OCI-LY7 (cell line): Measurements from ENCODE around the gene PAOX. TPM values are rescaled to one million over a fixed set of nuclear protein-coding genes. Genes with fewer than 3 reads are reported as not detected.

Source experiments
- BruUV-seq: library from RNA; stranded (reverse); fragments of 400-500 nt; replicated peaks from 2 replicates; lab custom pipeline; 2021; lab: Mats Ljungman, UMichigan
- CTCF ChIA-PET: fragments of 300-600 bp; sonication (Branson Sonifier 250); formaldehyde crosslinking; loops from one replicate; lab custom pipeline; 2022; ENCODE audit warnings: antibody characterized with exemption; ENCODE audit not compliant: unreplicated experiment; lab: Charles Lee
- POLR2A ChIA-PET: fragments of 300-600 bp; sonication (Branson Sonifier 250); formaldehyde crosslinking; loops from one replicate; lab custom pipeline; 2022; ENCODE audit warnings: antibody characterized with exemption; lab: Charles Lee
- DNase-seq: peaks from one replicate; pipeline ENCODE4 v3.0.0-alpha.2; 2015; ENCODE audit warnings: low spot score
- H2AFZ ChIP-seq: fragments of 200-600 bp; sonication (generic), shearing (Covaris generic); 2 replicates; pipeline ENCODE4 v1.6.1; 2014; ENCODE audit warnings: mild to moderate bottlenecking, antibody characterized with exemption, low read length, moderate library complexity
- H3K27ac ChIP-seq: fragments of 200-600 bp; sonication (generic); 2 replicates; pipeline ENCODE4 v1.5.1; 2014; ENCODE audit warnings: mixed run types, low read depth, mild to moderate bottlenecking, moderate library complexity, low read length, inconsistent platforms; ENCODE audit not compliant: poor library complexity, severe bottlenecking
- H3K36me3 ChIP-seq: fragments of 200-600 bp; sonication (generic); 2 replicates; pipeline ENCODE4 v1.6.1; 2014; ENCODE audit warnings: mild to moderate bottlenecking, antibody characterized with exemption, low read length, moderate library complexity, mixed read lengths; ENCODE audit not compliant: insufficient read depth
- H3K4me1 ChIP-seq: fragments of 200-600 bp; sonication (generic); 2 replicates; pipeline ENCODE4 v1.5.1; 2014; ENCODE audit warnings: mild to moderate bottlenecking, low read length; ENCODE audit not compliant: insufficient read depth, poor library complexity, severe bottlenecking
- H3K4me2 ChIP-seq: fragments of 200-600 bp; sonication (generic); 2 replicates; pipeline ENCODE4 v1.6.1; 2014; ENCODE audit warnings: mild to moderate bottlenecking, low read length
- H3K4me3 ChIP-seq: fragments of 200-600 bp; sonication (generic); 2 replicates; pipeline ENCODE4 v1.5.1; 2014; ENCODE audit warnings: mild to moderate bottlenecking, low read depth, low read length; ENCODE audit not compliant: poor library complexity, severe bottlenecking
- H3K79me2 ChIP-seq: fragments of 200-600 bp; sonication (generic); 2 replicates; pipeline ENCODE4 v1.6.1; 2016; ENCODE audit warnings: low read depth, mild to moderate bottlenecking, low read length, moderate library complexity, mixed read lengths; ENCODE audit not compliant: insufficient read depth
- H3K9me2 ChIP-seq: fragments of 200-600 bp; sonication (generic); 2 replicates; pipeline ENCODE4 v1.6.1; 2016; ENCODE audit warnings: mild to moderate bottlenecking, low read length, mixed read lengths; ENCODE audit not compliant: insufficient read depth
- H3K9me3 ChIP-seq: fragments of 200-600 bp; sonication (generic); 2 replicates; pipeline ENCODE4 v1.6.1; 2014; ENCODE audit warnings: mild to moderate bottlenecking, mixed run types, low read length, mixed read lengths
- H4K20me1 ChIP-seq: fragments of 200-600 bp; sonication (generic); 2 replicates; pipeline ENCODE4 v1.6.1; 2014; ENCODE audit warnings: mild to moderate bottlenecking, antibody characterized with exemption, low read length, moderate library complexity, mixed read lengths; ENCODE audit not compliant: insufficient read depth
- EZH2phosphoT487 ChIP-seq: fragments of 200-600 bp; sonication (generic); IDR thresholded peaks from 2 replicates; pipeline ENCODE4 v1.6.1; 2018; ENCODE audit warnings: low read depth, borderline replicate concordance, mild to moderate bottlenecking, mixed run types, antibody characterized with exemption, low read length, moderate library complexity, mixed read lengths
- intact Hi-C: fragments of 100-400 bp; cut with micrococcal nuclease; formaldehyde crosslinking; loops from one replicate; pipeline ENCODE4 v1.10.0; 2022; ENCODE audit not compliant: unreplicated experiment
- total RNA-seq, 2 experiments: library from RNA; depleted of rRNA in 1 of 2; stranded (reverse); fragments of >200 nt in 1 of 2; shearing (Covaris generic) in 1 of 2; gene quantifications; 2 replicates each; pipeline ENCODE4 v1.2.3, GENCODE V29; 2014 to 2022
- TF ChIP-seq, protein P1 (sequence below): fragments of 200-600 bp; sonication (generic); conservative IDR thresholded peaks from 2 replicates; pipeline ENCODE4 v1.5.1; 2014; ENCODE audit warnings: mild to moderate bottlenecking, antibody characterized with exemption, low read length, moderate library complexity, mixed read lengths

PAOX gene
- total RNA-seq, 2 experiments from 2014 or later, result 10.7 to 28.1 TPM

DNA sequence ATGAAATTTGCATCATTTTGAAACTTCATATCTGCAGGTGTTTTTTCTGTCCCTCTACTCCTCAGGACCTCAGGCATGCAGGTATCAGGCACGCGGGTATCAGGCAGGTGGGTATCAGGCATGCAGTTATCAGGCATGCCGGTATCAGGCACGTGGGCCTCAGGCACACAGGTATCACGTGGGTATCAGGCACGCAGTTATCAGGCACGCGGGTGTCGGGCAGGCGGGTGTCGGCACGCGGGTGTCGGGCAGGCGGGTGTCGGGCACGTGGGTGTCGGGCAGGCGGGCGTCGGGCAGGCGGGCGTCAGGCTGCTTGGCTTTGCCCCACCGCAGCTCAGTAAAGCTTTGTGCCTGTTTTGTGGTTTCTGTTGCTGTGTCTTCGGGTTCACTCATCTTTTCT lies 36.7 kb downstream of the PAOX start:
- Histone ChIP-seq H3K9me2 (no peaks in the 10 kb centered on the region), H3K9me3 (peaks cover 29% of the 10 kb centered on the region), H3K4me2 (no peak overlapping the region), H3K36me3 (peaks cover 74% of the 10 kb centered on the region), H3K27ac (no peak overlapping the region), H2AFZ (no peak overlapping the region), H3K79me2 (peaks cover 26% of the 10 kb centered on the region), H4K20me1 (no peaks in the 10 kb centered on the region), H3K4me3 (no peak overlapping the region), H3K4me1 (no peaks in the 10 kb centered on the region)
- no TSS peak for BruUV-seq
- no peak for DNase-seq
- ChIA-PET POLR2A (interaction anchor here (0.7 kb wide), 1 partner anchor 48 kb away, joined by 3 read pairs; no protein-coding TSS in a partner anchor), CTCF (no interaction called here)
- TF ChIP-seq, protein P1, sequence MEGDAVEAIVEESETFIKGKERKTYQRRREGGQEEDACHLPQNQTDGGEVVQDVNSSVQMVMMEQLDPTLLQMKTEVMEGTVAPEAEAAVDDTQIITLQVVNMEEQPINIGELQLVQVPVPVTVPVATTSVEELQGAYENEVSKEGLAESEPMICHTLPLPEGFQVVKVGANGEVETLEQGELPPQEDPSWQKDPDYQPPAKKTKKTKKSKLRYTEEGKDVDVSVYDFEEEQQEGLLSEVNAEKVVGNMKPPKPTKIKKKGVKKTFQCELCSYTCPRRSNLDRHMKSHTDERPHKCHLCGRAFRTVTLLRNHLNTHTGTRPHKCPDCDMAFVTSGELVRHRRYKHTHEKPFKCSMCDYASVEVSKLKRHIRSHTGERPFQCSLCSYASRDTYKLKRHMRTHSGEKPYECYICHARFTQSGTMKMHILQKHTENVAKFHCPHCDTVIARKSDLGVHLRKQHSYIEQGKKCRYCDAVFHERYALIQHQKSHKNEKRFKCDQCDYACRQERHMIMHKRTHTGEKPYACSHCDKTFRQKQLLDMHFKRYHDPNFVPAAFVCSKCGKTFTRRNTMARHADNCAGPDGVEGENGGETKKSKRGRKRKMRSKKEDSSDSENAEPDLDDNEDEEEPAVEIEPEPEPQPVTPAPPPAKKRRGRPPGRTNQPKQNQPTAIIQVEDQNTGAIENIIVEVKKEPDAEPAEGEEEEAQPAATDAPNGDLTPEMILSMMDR, result no peak
- TF ChIP-seq EZH2phosphoT487, result no peak
- intact Hi-C loops, result no loop called here

GRCh38 chr10:133418289-133418993 lies 39.4 kb downstream of the PAOX start:
- intact Hi-C loops, result no loop called here
- no peak overlapping the region for H3K4me2 ChIP-seq
- no peaks in the 10 kb centered on the region for H4K20me1 ChIP-seq
- 0 out of 2 replicates have a peak, but pooled peaks cover 2% of the 10 kb centered on the region for H3K9me3 ChIP-seq
- no TSS peak for BruUV-seq
- TF ChIP-seq, protein P1, result no peak
- no peak for TF ChIP-seq EZH2phosphoT487
- H3K9me2 ChIP-seq, result no peaks in the 10 kb centered on the region
- H2AFZ ChIP-seq, result no peak overlapping the region
- POLR2A ChIA-PET, result no interaction called here
- peaks cover 59% of the 10 kb centered on the region for H3K36me3 ChIP-seq
- H3K27ac ChIP-seq, result no peak overlapping the region
- DNase-seq, result no peak
- CTCF ChIA-PET, result no interaction called here
- no peak overlapping the region for H3K4me3 ChIP-seq
- peaks cover 3% of the 10 kb centered on the region; the same call in 1 of the 2 replicates for H3K79me2 ChIP-seq
- no peaks in the 10 kb centered on the region for H3K4me1 ChIP-seq
